Caco-2 (cell line): Measurements from ENCODE around the gene MYOZ2. TPM values are rescaled to one million over a fixed set of nuclear protein-coding genes. Genes with fewer than 3 reads are reported as not detected.

Experiments
- BruUV-seq: library from RNA; stranded (reverse); fragments of 400-500 nt; replicated peaks from 2 replicates; lab custom pipeline; 2021; lab: Mats Ljungman, UMichigan
- CTCF ChIA-PET: fragments of 300-600 bp; sonication (Branson Sonifier 250); formaldehyde crosslinking; loops from one replicate; lab custom pipeline; 2022; ENCODE audit warnings: antibody characterized with exemption; lab: Charles Lee
- POLR2A ChIA-PET: fragments of 300-600 bp; sonication (Branson Sonifier 250); formaldehyde crosslinking; loops from one replicate; lab custom pipeline; 2022; ENCODE audit warnings: antibody characterized with exemption; lab: Charles Lee
- DNase-seq, 2 experiments: peaks; one replicate each; pipeline versions ENCODE4 v3.0.0 to v3.0.0-alpha.2; 2020 to 2022
- H3K27me3 ChIP-seq: replicated peaks from 2 replicates; pipeline ENCODE4 v1.6.0; 2011; ENCODE audit warnings: low read length; ENCODE audit not compliant: control insufficient read depth, insufficient read depth
- H3K36me3 ChIP-seq: 2 replicates; pipeline ENCODE4 v1.5.1; 2011; ENCODE audit warnings: low read length; ENCODE audit not compliant: control insufficient read depth, insufficient read depth
- H3K4me1 ChIP-seq: fragments of 250-450 bp; sonication (Bioruptor Pico); 2 replicates; pipeline ENCODE4 v1.5.1; 2020; ENCODE audit warnings: mild to moderate bottlenecking
- H3K4me3 ChIP-seq: 2 replicates; pipeline ENCODE4 v1.5.1; 2011; ENCODE audit warnings: low read depth, mild to moderate bottlenecking, control low read depth, low read length
- H3K9me3 ChIP-seq: fragments of 250-450 bp; sonication (Bioruptor Pico); 2 replicates; pipeline ENCODE4 v1.5.1; 2020; ENCODE audit warnings: mild to moderate bottlenecking, moderate library complexity
- H3K27ac Mint-ChIP-seq: one replicate; pipeline ENCODE4 v1.8.0; 2022; ENCODE audit warnings: mixed read lengths; ENCODE audit not compliant: unreplicated experiment
- H3K27me3 Mint-ChIP-seq: one replicate; pipeline ENCODE4 v1.8.0; 2022; ENCODE audit warnings: mixed read lengths; ENCODE audit not compliant: insufficient read depth, unreplicated experiment
- H3K36me3 Mint-ChIP-seq: one replicate; pipeline ENCODE4 v1.8.0; 2022; ENCODE audit warnings: mild to moderate bottlenecking, mixed read lengths; ENCODE audit not compliant: insufficient read depth, unreplicated experiment
- H3K4me1 Mint-ChIP-seq: one replicate; pipeline ENCODE4 v1.8.0; 2022; ENCODE audit warnings: low read depth, mixed read lengths; ENCODE audit not compliant: unreplicated experiment
- H3K4me3 Mint-ChIP-seq: one replicate; pipeline ENCODE4 v1.8.0; 2022; ENCODE audit warnings: mild to moderate bottlenecking, moderate library complexity, mixed read lengths; ENCODE audit not compliant: unreplicated experiment
- H3K9me3 Mint-ChIP-seq: one replicate; pipeline ENCODE4 v1.8.0; 2022; ENCODE audit warnings: mixed read lengths; ENCODE audit not compliant: unreplicated experiment
- intact Hi-C: fragments of 100-400 bp; cut with micrococcal nuclease; formaldehyde crosslinking; loops from one replicate; pipeline ENCODE4 v1.10.0; 2022; ENCODE audit not compliant: unreplicated experiment
- total RNA-seq: library from RNA; stranded (reverse); gene quantifications from 2 replicates; pipeline ENCODE4 v1.2.3, GENCODE V29; 2022
- TF ChIP-seq, protein P1 (sequence below), 2 experiments: fragments of 200-600 bp in 1 of 2; IDR thresholded peaks; 1 replicate in 1 of 2; 2 replicates in 1 of 2; pipeline versions ENCODE4 v1.5.1 to v1.8.0; 2011 to 2022; ENCODE audit warnings: antibody characterized with exemption in 1 of 2, control low read depth in 1 of 2, inconsistent platforms in 1 of 2, low read depth in 1 of 2, low read length in 1 of 2, mild to moderate bottlenecking in 1 of 2, moderate library complexity in 1 of 2; ENCODE audit not compliant: insufficient read depth in 1 of 2, severe bottlenecking in 1 of 2, unreplicated experiment in 1 of 2

The MYOZ2 gene
- total RNA-seq, 1 experiment from 2014 or later: 0.18 TPM

DNA sequence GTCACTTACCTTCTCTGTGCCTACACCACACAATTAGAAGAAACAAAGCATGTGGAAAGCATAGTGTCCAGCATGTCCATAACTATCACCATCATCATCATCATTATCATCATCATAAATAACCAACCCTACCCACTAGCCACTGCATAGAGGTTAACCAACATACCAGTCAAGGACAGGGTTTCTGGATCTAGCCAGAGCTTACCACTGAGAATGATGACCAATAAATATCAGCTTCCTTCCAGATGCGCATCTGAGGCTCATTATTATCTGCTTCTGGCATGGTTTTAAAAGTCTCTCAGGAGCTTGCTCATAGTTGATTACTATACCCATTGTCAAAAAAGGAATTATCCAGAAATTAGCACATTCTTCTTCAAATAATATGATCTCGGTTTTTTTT lies 25.5 kb upstream of the MYOZ2 start:
- H3K27ac Mint-ChIP-seq: no peak overlapping the region
- Histone ChIP-seq H3K9me3 (no peaks in the 10 kb centered on the region), H3K4me1 (peaks cover 10% of the 10 kb centered on the region), H3K4me3 (no peak overlapping the region), H3K36me3 (no peaks in the 10 kb centered on the region), H3K27me3 (no peaks in the 10 kb centered on the region)
- no peak for DNase-seq
- H3K36me3 Mint-ChIP-seq: no peaks in the 10 kb centered on the region
- H3K4me3 Mint-ChIP-seq: no peak overlapping the region
- H3K4me1 Mint-ChIP-seq: peaks cover 7% of the 10 kb centered on the region
- no peaks in the 10 kb centered on the region for H3K27me3 Mint-ChIP-seq
- ChIA-PET POLR2A (no interaction called here), CTCF (no interaction called here)
- TF ChIP-seq, protein P1, sequence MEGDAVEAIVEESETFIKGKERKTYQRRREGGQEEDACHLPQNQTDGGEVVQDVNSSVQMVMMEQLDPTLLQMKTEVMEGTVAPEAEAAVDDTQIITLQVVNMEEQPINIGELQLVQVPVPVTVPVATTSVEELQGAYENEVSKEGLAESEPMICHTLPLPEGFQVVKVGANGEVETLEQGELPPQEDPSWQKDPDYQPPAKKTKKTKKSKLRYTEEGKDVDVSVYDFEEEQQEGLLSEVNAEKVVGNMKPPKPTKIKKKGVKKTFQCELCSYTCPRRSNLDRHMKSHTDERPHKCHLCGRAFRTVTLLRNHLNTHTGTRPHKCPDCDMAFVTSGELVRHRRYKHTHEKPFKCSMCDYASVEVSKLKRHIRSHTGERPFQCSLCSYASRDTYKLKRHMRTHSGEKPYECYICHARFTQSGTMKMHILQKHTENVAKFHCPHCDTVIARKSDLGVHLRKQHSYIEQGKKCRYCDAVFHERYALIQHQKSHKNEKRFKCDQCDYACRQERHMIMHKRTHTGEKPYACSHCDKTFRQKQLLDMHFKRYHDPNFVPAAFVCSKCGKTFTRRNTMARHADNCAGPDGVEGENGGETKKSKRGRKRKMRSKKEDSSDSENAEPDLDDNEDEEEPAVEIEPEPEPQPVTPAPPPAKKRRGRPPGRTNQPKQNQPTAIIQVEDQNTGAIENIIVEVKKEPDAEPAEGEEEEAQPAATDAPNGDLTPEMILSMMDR (IDR thresholded peaks at IDR 0.05; ENCODE audit: insufficient read depth in 1 of 2, low read depth in 1 of 2, low read length in 1 of 2, severe bottlenecking in 1 of 2, unreplicated experiment in 1 of 2): no peak
- BruUV-seq: no TSS peak
- H3K9me3 Mint-ChIP-seq: no peaks in the 10 kb centered on the region
- intact Hi-C loops: no loop called here

DNA sequence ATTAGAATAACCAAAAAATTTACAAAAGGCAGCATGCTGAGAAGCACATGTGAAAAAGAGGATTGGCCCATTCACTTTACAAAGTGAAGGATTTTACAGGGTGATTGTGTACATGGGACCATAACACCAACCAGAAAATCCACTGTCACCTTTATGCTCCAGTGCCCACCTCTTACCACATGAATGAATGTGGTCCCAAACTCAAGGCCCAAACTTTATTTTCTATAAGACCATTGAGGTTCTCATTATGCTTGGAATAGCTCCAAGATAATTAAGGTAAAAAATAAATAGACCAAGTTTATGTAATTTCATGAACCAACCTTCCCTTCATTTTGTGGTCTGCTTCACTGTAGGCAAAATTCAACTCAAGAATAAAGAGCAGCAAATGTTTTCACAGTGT lies 24.3 kb upstream of the MYOZ2 start:
- no peaks in the 10 kb centered on the region for H3K27me3 ChIP-seq
- BruUV-seq: no TSS peak
- ChIA-PET CTCF (no interaction called here), POLR2A (no interaction called here)
- Mint-ChIP-seq H3K27ac (no peak overlapping the region), H3K9me3 (no peaks in the 10 kb centered on the region), H3K36me3 (no peaks in the 10 kb centered on the region), H3K27me3 (no peaks in the 10 kb centered on the region), H3K4me1 (peaks cover 18% of the 10 kb centered on the region), H3K4me3 (no peak overlapping the region)
- H3K9me3 ChIP-seq: no peaks in the 10 kb centered on the region
- H3K4me3 ChIP-seq: no peak overlapping the region
- peaks cover 21% of the 10 kb centered on the region for H3K4me1 ChIP-seq
- intact Hi-C loops: no loop called here
- DNase-seq: no peak
- TF ChIP-seq, protein P1 (IDR thresholded peaks at IDR 0.05; ENCODE audit: insufficient read depth in 1 of 2, low read depth in 1 of 2, low read length in 1 of 2, severe bottlenecking in 1 of 2, unreplicated experiment in 1 of 2): no peak
- H3K36me3 ChIP-seq: no peaks in the 10 kb centered on the region

DNA sequence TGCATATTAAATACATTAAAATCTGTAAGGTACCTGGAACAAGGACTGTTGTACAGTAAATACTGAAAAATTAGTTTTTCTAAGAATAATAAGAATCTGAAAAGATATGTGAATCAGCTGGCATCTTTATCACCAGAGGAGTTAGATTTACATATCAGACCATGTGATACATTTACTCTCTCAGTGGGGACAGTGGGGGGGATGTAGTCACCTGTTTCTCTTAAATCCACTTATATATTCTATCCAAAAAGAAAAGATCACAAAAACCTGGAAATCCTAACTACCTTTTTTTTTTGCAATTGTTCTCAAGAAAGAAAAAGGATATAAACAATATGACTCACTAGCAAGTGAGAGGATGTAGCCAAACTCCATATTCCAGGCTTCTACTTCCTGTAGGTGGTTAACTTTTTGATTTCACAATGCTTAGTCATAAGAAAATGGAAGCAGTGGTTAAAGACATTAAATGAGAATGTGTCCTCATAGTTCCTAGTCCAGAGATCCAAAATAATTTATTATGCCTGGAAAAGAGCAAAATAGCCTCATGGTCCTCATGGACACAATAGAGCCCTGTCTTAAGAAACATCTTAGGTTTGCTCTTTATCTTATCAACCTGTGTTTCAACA lies 22.5 kb upstream of the MYOZ2 start:
- intact Hi-C loops: loop anchor here (1.0 kb wide), 1 partner anchor 32 kb away; no protein-coding TSS in a partner anchor
- Histone ChIP-seq H3K4me1 (peaks cover 29% of the 10 kb centered on the region), H3K36me3 (no peaks in the 10 kb centered on the region), H3K27me3 (no peaks in the 10 kb centered on the region), H3K9me3 (no peaks in the 10 kb centered on the region; the same call in 1 of the 2 replicates), H3K4me3 (no peak overlapping the region)
- DNase-seq: no peak
- H3K36me3 Mint-ChIP-seq: no peaks in the 10 kb centered on the region
- no peaks in the 10 kb centered on the region for H3K27me3 Mint-ChIP-seq
- no peak overlapping the region for H3K4me3 Mint-ChIP-seq
- no peaks in the 10 kb centered on the region for H3K9me3 Mint-ChIP-seq
- CTCF ChIA-PET: no interaction called here
- BruUV-seq: no TSS peak
- H3K4me1 Mint-ChIP-seq: peaks cover 17% of the 10 kb centered on the region
- TF ChIP-seq, protein P1 (IDR thresholded peaks at IDR 0.05; ENCODE audit: insufficient read depth in 1 of 2, low read depth in 1 of 2, low read length in 1 of 2, severe bottlenecking in 1 of 2, unreplicated experiment in 1 of 2): no peak
- H3K27ac Mint-ChIP-seq: no peak overlapping the region
- POLR2A ChIA-PET: no interaction called here
